K562 (cell line): ENCODE data around the gene LEMD1. TPM values are rescaled to one million over a fixed set of nuclear protein-coding genes. Genes with fewer than 3 reads are reported as not detected.

Source experiments
- ATAC-seq: fragments of 200-7000 bp; cut with Tn5 transposase; 3 replicates; pipeline ENCODE4 v1.9.1; 2020; ENCODE audit warnings: moderate library complexity
- BruUV-seq: library from RNA; stranded (reverse); fragments of 400-500 nt; replicated peaks from 2 replicates; lab custom pipeline; 2021; lab: Mats Ljungman, UMichigan
- CTCF ChIA-PET: fragments of 300-600 bp; formaldehyde crosslinking; extraction: SDS; loops from one replicate; lab custom pipeline; 2021; ENCODE audit warnings: low intra/inter-chr PET ratio; lab: Yijun Ruan, JAX
- POLR2A ChIA-PET: fragments of 300-600, 350-650 bp; sonication (Branson Sonifier 250); formaldehyde crosslinking; extraction: SDS; loops from one replicate; lab custom pipeline; 2021; ENCODE audit warnings: antibody characterized with exemption, inconsistent platforms; lab: Yijun Ruan, JAX
- DNase-seq, 4 experiments: peaks; one replicate each; pipeline versions ENCODE4 v3.0.0 to v3.0.0-alpha.2; 2011 to 2018; ENCODE audit warnings: low spot score in 3 of 4, mixed read lengths in 3 of 4; ENCODE audit errors: extremely low read depth in 1 of 4
- FAIRE-seq: peaks from 2 replicates; lab custom pipeline; 2011; peaks lifted over from hg19 to GRCh38; lab: Jason Lieb, UNC
- H2AFZ ChIP-seq: 2 replicates; pipeline ENCODE4 v1.6.0; 2011; ENCODE audit warnings: low read depth, low read length, control low read depth, inconsistent platforms
- H3K27ac ChIP-seq: fragments of 200-600 bp; 3 replicates; pipeline ENCODE4 v1.8.0; 2011; ENCODE audit warnings: low read depth, mild to moderate bottlenecking, control low read depth, inconsistent platforms, low read length, moderate library complexity, mixed read lengths; ENCODE audit errors: extremely low read depth
- H3K27me3 ChIP-seq, 2 experiments: fragments of 300-600 bp in 1 of 2; 2 replicates in 1 of 2; 3 replicates in 1 of 2; pipeline versions ENCODE4 v1.6.0 to v1.8.0; 2011; ENCODE audit warnings: inconsistent platforms in 2 of 2, low read length in 2 of 2, mild to moderate bottlenecking in 1 of 2, mixed read lengths in 1 of 2, moderate library complexity in 1 of 2; ENCODE audit not compliant: control insufficient read depth in 2 of 2, insufficient read depth in 2 of 2
- H3K36me3 ChIP-seq: fragments of 300-600 bp; 3 replicates; pipeline ENCODE4 v1.8.0; 2011; ENCODE audit warnings: mild to moderate bottlenecking, low read length, inconsistent platforms; ENCODE audit not compliant: control insufficient read depth, insufficient read depth
- H3K4me1 ChIP-seq, 2 experiments: fragments of 200-600 bp in 1 of 2; replicated peaks in 1 of 2; 2 replicates in 1 of 2; 3 replicates in 1 of 2; pipeline versions ENCODE4 v1.5.1 to v1.8.0; 2011; ENCODE audit warnings: inconsistent platforms in 2 of 2, low read length in 2 of 2, mild to moderate bottlenecking in 1 of 2, mixed read lengths in 1 of 2, moderate library complexity in 1 of 2; ENCODE audit not compliant: control insufficient read depth in 2 of 2, insufficient read depth in 2 of 2
- H3K4me2 ChIP-seq: 2 replicates; pipeline ENCODE4 v1.6.1; 2011; ENCODE audit warnings: low read length, control low read depth, inconsistent platforms, mixed read lengths; ENCODE audit not compliant: insufficient read depth
- H3K4me3 ChIP-seq: fragments of 200-600 bp; sonication (generic), shearing (Covaris generic); 2 replicates; pipeline ENCODE4 v1.5.1; 2016; ENCODE audit warnings: control low read depth, inconsistent platforms
- H3K79me2 ChIP-seq: fragments of 200-600 bp; 3 replicates; pipeline ENCODE4 v1.8.0; 2011; ENCODE audit warnings: low read length, inconsistent platforms; ENCODE audit not compliant: control insufficient read depth, insufficient read depth
- H3K9ac ChIP-seq, 2 experiments: 2 replicates each; pipeline versions ENCODE4 v1.6.0 to v1.6.1; 2011; ENCODE audit warnings: low read depth in 2 of 2, low read length in 2 of 2, control low read depth in 1 of 2, inconsistent platforms in 1 of 2, mild to moderate bottlenecking in 1 of 2, mixed read lengths in 1 of 2; ENCODE audit not compliant: insufficient read depth in 1 of 2
- H3K9me1 ChIP-seq: one replicate; pipeline ENCODE4 v1.6.0; 2011; ENCODE audit warnings: inconsistent platforms, mild to moderate bottlenecking, low read length, moderate library complexity; ENCODE audit not compliant: control insufficient read depth, insufficient read depth
- H3K9me3 ChIP-seq: replicated peaks from 2 replicates; pipeline ENCODE4 v1.5.1; 2011; ENCODE audit warnings: low read depth, low read length, inconsistent platforms; ENCODE audit not compliant: control insufficient read depth, insufficient read depth
- H4K20me1 ChIP-seq: replicated peaks from 2 replicates; pipeline ENCODE4 v1.6.1; 2011; ENCODE audit warnings: low read length, inconsistent platforms, mixed read lengths; ENCODE audit not compliant: control insufficient read depth, insufficient read depth
- MAFG ChIP-seq: fragments of 450-650 bp; conservative IDR thresholded peaks from 2 replicates; pipeline ENCODE4 v1.6.1; 2016; ENCODE audit warnings: missing genetic modification characterization, missing compliant biosample characterization
- NFE2L1 ChIP-seq: fragments of 450-650 bp; IDR thresholded peaks from 2 replicates; pipeline ENCODE4 v1.6.1; 2016; ENCODE audit warnings: missing genetic modification characterization, low read depth, mild to moderate bottlenecking, missing compliant biosample characterization, moderate library complexity, borderline replicate concordance
- ZBTB26 ChIP-seq: fragments of 450-650 bp; formaldehyde crosslinking; IDR thresholded peaks from 2 replicates; pipeline ENCODE4 v1.4.0; 2022; ENCODE audit warnings: missing genetic modification characterization
- WGBS: fragments of 100-300 bp; shearing (Covaris generic); methylation state at CpG from one replicate; pipeline ENCODE4 v1.1.6; 2016; ENCODE audit warnings: low coverage, mixed read lengths; ENCODE audit not compliant: insufficient coverage; ENCODE audit errors: missing lambda C conversion rate; 5-methylcytosine and 5-hydroxymethylcytosine counted together
- in situ Hi-C: fragments of 300-500 bp; cut with MboI; formaldehyde crosslinking; loops from 4 replicates; pipeline ENCODE4 v1.15.0; 2018; ENCODE audit warnings: inconsistent platforms, mixed read lengths
- intact Hi-C: fragments of 100-400 bp; cut with micrococcal nuclease; formaldehyde crosslinking; loops from 2 replicates; pipeline ENCODE4 v1.14.2; 2022
- polyA plus RNA-seq, 8 experiments: library from polyadenylated mRNA; depleted of rRNA in 4 of 8; stranded (reverse) in 5 of 8; unstranded in 3 of 8; fragments of >200 nt; fragmentation: Nextera tagmentation in 2 of 8; fragmentation: Illumina TruSeq in 1 of 8; extraction: Ambion mirVana in 2 of 8; extraction: Trizol in 1 of 8; gene quantifications; 2 replicates each; pipeline versions ENCODE4 v1.2.1 to v1.2.3, GENCODE V29; 2011 to 2014; ENCODE audit warnings: inconsistent platforms in 1 of 8, missing spikeins in 1 of 8
- total RNA-seq, 7 experiments: library from RNA; depleted of rRNA in 6 of 7; stranded (reverse); fragments of >200 nt in 6 of 7; fragmentation: Illumina TruSeq in 2 of 7; extraction: Trizol in 2 of 7; gene quantifications; 2 replicates each; pipeline versions ENCODE4 v1.2.1 to v1.2.3, GENCODE V29; 2011 to 2021; ENCODE audit warnings: low replicate concordance in 1 of 7
- TF ChIP-seq, protein P1 (sequence below): fragments of 250-450 bp; sonication (Bioruptor Pico); IDR thresholded peaks from 2 replicates; pipeline ENCODE4 v1.4.0; 2020; ENCODE audit warnings: mild to moderate bottlenecking, moderate library complexity, borderline replicate concordance

LEMD1 gene
- total and polyA plus RNA-seq, 9 of the 15 experiments (the other 6 are each of a cell fraction or from before 2014, with no cell fraction given) = 0.11 to 2.4 (median 0.57) TPM; not detected in 1

DNA sequence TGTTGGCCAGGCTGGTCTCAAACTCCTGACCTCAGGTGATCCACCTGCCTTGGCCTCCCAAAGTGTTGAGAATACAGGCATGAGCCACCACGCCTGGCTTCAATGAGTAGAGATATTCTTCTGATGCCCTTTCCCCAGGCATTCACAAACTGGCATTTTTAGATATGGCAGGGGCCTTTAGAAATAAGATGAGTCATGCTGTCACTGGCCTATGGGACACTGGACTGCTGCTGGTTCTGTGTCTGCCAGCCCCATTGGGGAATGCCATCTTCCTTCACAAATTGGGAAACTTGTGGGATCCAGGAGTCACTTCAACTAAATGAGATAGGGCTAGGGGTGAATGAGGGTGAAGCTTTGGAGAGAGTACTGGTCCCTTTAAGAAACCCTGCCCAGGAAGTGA lies 81.2 kb downstream of the LEMD1 start:
- H3K79me2 ChIP-seq = no peaks in the 10 kb centered on the region
- POLR2A ChIA-PET = no interaction called here
- intact Hi-C loops = no loop called here
- CTCF ChIA-PET = no interaction called here
- 5% methylated on average over 1 of the region's 1 CpG for WGBS
- H3K9ac ChIP-seq = no peak overlapping the region
- in situ Hi-C loops = no loop called here
- FAIRE-seq (no peak), ATAC-seq (no peak), DNase-seq (no peak)
- peaks cover 15% of the 10 kb centered on the region; the same call in 1 of the 2 replicates for H4K20me1 ChIP-seq
- peaks cover 35 to 74% of the 10 kb centered on the region in 2 experiments for H3K27me3 ChIP-seq
- no peak overlapping the region for H3K4me3 ChIP-seq
- no TSS peak for BruUV-seq
- H3K9me1 ChIP-seq = no peaks in the 10 kb centered on the region
- H3K9me3 ChIP-seq = no peaks in the 10 kb centered on the region
- TF ChIP-seq NFE2L1 (tag) (peak; percentile 53; the same call in 1 of the 2 replicates), MAFG (peak; percentile 52), ZBTB26 (no peak)
- TF ChIP-seq, protein P1, sequence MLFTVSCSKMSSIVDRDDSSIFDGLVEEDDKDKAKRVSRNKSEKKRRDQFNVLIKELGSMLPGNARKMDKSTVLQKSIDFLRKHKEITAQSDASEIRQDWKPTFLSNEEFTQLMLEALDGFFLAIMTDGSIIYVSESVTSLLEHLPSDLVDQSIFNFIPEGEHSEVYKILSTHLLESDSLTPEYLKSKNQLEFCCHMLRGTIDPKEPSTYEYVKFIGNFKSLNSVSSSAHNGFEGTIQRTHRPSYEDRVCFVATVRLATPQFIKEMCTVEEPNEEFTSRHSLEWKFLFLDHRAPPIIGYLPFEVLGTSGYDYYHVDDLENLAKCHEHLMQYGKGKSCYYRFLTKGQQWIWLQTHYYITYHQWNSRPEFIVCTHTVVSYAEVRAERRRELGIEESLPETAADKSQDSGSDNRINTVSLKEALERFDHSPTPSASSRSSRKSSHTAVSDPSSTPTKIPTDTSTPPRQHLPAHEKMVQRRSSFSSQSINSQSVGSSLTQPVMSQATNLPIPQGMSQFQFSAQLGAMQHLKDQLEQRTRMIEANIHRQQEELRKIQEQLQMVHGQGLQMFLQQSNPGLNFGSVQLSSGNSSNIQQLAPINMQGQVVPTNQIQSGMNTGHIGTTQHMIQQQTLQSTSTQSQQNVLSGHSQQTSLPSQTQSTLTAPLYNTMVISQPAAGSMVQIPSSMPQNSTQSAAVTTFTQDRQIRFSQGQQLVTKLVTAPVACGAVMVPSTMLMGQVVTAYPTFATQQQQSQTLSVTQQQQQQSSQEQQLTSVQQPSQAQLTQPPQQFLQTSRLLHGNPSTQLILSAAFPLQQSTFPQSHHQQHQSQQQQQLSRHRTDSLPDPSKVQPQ (CRISPR knock-in tag) = no peak
- no peak overlapping the region for H3K27ac ChIP-seq
- H3K4me2 ChIP-seq = no peak overlapping the region
- peaks cover 11 to 19% of the 10 kb centered on the region in 2 experiments for H3K4me1 ChIP-seq
- H2AFZ ChIP-seq = no peak overlapping the region
- H3K36me3 ChIP-seq = no peaks in the 10 kb centered on the region
